HepG2 (cell line): Measurements from ENCODE around the gene SELENOV. TPM values are rescaled to one million over a fixed set of nuclear protein-coding genes. Genes with fewer than 3 reads are reported as not detected.

Experiments used
- HIVEP1 ChIP-seq: sonication (generic); formaldehyde crosslinking; IDR thresholded peaks from 2 replicates; pipeline ENCODE4 v1.4.0; 2020; ENCODE audit warnings: mild to moderate bottlenecking, missing genetic modification reagents
- KAT8 ChIP-seq: IDR thresholded peaks from 2 replicates; pipeline ENCODE4 v1.6.1; 2016; ENCODE audit warnings: missing genetic modification reagents, missing compliant biosample characterization
- ZNF446 ChIP-seq: sonication (generic); formaldehyde crosslinking; IDR thresholded peaks from 2 replicates; pipeline ENCODE4 v1.5.0; 2020; ENCODE audit warnings: mild to moderate bottlenecking, missing genetic modification reagents
- ZNF564 ChIP-seq: sonication (generic); formaldehyde crosslinking; IDR thresholded peaks from 2 replicates; pipeline ENCODE4 v1.8.1; 2023; ENCODE audit warnings: mild to moderate bottlenecking, missing genetic modification reagents
- ZNF788 ChIP-seq: sonication (generic); formaldehyde crosslinking; IDR thresholded peaks from 2 replicates; pipeline ENCODE4 v1.5.0; 2020; ENCODE audit warnings: mild to moderate bottlenecking, missing genetic modification reagents, borderline replicate concordance
- polyA plus RNA-seq, 8 experiments: library from polyadenylated mRNA; depleted of rRNA in 3 of 8; stranded (reverse) in 7 of 8; unstranded in 1 of 8; fragments of >200 nt; fragmentation: Illumina TruSeq in 4 of 8; extraction: Trizol in 4 of 8; gene quantifications; 2 replicates each; pipeline versions ENCODE4 v1.2.1 to v1.2.3, GENCODE V29; 2011 to 2016; ENCODE audit warnings: low read depth in 4 of 8, missing spikeins in 1 of 8, mixed read lengths in 1 of 8; ENCODE audit not compliant: insufficient read depth in 1 of 8
- total RNA-seq, 5 experiments: library from RNA; depleted of rRNA; stranded (reverse); fragments of >200 nt; fragmentation: Illumina TruSeq; extraction: Trizol; gene quantifications; 2 replicates each; pipeline ENCODE4 v1.2.3, GENCODE V29; 2016; ENCODE audit warnings: low read depth in 1 of 5
- TF ChIP-seq, protein P1 (sequence below), 2 experiments: fragments of 450-650 bp in 1 of 2; sonication (generic) in 1 of 2; formaldehyde crosslinking in 1 of 2; IDR thresholded peaks; 2 replicates each; pipeline versions ENCODE4 v1.6.1 to v1.8.0; 2016 to 2022; ENCODE audit warnings: antibody characterized with exemption in 1 of 2, mild to moderate bottlenecking in 1 of 2, missing genetic modification reagents in 1 of 2
- TF ChIP-seq, protein P2 (sequence below): sonication (generic); formaldehyde crosslinking; IDR thresholded peaks from 2 replicates; pipeline ENCODE4 v1.4.0; 2020; ENCODE audit warnings: missing genetic modification reagents

SELENOV gene
- total and polyA plus RNA-seq, 2 of the 13 experiments (the other 11 are each of a cell fraction or from before 2014, with no cell fraction given) = not detected

DNA sequence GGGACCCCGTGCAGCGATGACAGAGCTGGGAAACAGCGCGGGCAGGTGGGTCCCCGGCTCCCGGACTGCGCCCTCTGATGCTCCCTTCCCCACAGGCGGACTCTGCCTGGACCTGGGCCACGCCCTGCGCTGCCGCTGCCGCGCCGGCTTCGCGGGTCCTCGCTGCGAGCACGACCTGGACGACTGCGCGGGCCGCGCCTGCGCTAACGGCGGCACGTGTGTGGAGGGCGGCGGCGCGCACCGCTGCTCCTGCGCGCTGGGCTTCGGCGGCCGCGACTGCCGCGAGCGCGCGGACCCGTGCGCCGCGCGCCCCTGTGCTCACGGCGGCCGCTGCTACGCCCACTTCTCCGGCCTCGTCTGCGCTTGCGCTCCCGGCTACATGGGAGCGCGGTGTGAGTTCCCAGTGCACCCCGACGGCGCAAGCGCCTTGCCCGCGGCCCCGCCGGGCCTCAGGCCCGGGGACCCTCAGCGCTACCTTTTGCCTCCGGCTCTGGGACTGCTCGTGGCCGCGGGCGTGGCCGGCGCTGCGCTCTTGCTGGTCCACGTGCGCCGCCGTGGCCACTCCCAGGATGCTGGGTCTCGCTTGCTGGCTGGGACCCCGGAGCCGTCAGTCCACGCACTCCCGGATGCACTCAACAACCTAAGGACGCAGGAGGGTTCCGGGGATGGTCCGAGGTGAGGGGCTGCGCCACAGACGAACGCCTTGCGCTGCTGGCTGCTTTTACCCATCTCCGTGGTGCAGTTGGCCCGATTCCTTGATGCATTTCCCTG is 7.8 kb upstream of the SELENOV start (continued):
- TF ChIP-seq, protein P1, sequence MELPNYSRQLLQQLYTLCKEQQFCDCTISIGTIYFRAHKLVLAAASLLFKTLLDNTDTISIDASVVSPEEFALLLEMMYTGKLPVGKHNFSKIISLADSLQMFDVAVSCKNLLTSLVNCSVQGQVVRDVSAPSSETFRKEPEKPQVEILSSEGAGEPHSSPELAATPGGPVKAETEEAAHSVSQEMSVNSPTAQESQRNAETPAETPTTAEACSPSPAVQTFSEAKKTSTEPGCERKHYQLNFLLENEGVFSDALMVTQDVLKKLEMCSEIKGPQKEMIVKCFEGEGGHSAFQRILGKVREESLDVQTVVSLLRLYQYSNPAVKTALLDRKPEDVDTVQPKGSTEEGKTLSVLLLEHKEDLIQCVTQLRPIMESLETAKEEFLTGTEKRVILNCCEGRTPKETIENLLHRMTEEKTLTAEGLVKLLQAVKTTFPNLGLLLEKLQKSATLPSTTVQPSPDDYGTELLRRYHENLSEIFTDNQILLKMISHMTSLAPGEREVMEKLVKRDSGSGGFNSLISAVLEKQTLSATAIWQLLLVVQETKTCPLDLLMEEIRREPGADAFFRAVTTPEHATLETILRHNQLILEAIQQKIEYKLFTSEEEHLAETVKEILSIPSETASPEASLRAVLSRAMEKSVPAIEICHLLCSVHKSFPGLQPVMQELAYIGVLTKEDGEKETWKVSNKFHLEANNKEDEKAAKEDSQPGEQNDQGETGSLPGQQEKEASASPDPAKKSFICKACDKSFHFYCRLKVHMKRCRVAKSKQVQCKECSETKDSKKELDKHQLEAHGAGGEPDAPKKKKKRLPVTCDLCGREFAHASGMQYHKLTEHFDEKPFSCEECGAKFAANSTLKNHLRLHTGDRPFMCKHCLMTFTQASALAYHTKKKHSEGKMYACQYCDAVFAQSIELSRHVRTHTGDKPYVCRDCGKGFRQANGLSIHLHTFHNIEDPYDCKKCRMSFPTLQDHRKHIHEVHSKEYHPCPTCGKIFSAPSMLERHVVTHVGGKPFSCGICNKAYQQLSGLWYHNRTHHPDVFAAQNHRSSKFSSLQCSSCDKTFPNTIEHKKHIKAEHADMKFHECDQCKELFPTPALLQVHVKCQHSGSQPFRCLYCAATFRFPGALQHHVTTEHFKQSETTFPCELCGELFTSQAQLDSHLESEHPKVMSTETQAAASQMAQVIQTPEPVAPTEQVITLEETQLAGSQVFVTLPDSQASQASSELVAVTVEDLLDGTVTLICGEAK (IDR thresholded peaks at IDR 0.05) = no peak
- TF ChIP-seq, protein P1 (CRISPR knock-in tag; IDR thresholded peaks at IDR 0.05) = peak; percentile 69; the same call in 1 of the 2 replicates
- peak; percentile 90; the same call in 1 of the 2 replicates for TF ChIP-seq ZNF564 (CRISPR knock-in tag)
- TF ChIP-seq ZNF788 (CRISPR knock-in tag) = peak; percentile 64; the same call in 1 of the 2 replicates
- no peak; the same call in 1 of the 2 replicates for TF ChIP-seq HIVEP1
- TF ChIP-seq KAT8 = peak; percentile 39; the same call in 1 of the 2 replicates
- TF ChIP-seq, protein P2, sequence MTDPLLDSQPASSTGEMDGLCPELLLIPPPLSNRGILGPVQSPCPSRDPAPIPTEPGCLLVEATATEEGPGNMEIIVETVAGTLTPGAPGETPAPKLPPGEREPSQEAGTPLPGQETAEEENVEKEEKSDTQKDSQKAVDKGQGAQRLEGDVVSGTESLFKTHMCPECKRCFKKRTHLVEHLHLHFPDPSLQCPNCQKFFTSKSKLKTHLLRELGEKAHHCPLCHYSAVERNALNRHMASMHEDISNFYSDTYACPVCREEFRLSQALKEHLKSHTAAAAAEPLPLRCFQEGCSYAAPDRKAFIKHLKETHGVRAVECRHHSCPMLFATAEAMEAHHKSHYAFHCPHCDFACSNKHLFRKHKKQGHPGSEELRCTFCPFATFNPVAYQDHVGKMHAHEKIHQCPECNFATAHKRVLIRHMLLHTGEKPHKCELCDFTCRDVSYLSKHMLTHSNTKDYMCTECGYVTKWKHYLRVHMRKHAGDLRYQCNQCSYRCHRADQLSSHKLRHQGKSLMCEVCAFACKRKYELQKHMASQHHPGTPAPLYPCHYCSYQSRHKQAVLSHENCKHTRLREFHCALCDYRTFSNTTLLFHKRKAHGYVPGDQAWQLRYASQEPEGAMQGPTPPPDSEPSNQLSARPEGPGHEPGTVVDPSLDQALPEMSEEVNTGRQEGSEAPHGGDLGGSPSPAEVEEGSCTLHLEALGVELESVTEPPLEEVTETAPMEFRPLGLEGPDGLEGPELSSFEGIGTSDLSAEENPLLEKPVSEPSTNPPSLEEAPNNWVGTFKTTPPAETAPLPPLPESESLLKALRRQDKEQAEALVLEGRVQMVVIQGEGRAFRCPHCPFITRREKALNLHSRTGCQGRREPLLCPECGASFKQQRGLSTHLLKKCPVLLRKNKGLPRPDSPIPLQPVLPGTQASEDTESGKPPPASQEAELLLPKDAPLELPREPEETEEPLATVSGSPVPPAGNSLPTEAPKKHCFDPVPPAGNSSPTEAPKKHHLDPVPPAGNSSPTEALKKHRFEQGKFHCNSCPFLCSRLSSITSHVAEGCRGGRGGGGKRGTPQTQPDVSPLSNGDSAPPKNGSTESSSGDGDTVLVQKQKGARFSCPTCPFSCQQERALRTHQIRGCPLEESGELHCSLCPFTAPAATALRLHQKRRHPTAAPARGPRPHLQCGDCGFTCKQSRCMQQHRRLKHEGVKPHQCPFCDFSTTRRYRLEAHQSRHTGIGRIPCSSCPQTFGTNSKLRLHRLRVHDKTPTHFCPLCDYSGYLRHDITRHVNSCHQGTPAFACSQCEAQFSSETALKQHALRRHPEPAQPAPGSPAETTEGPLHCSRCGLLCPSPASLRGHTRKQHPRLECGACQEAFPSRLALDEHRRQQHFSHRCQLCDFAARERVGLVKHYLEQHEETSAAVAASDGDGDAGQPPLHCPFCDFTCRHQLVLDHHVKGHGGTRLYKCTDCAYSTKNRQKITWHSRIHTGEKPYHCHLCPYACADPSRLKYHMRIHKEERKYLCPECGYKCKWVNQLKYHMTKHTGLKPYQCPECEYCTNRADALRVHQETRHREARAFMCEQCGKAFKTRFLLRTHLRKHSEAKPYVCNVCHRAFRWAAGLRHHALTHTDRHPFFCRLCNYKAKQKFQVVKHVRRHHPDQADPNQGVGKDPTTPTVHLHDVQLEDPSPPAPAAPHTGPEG (CRISPR knock-in tag) = peak; percentile 96
- TF ChIP-seq ZNF446 (CRISPR knock-in tag) = peak; percentile 91; the same call in 1 of the 2 replicates
